HepG2 (cell line): ENCODE data around the gene SLC17A5. TPM values are rescaled to one million over a fixed set of nuclear protein-coding genes. Genes with fewer than 3 reads are reported as not detected.
A peak's percentile ranks its signal among the peaks of the same experiment; 100 is the strongest.

ENCODE experiments used
- ATF5 ChIP-seq: sonication (generic); formaldehyde crosslinking; IDR thresholded peaks from 2 replicates; pipeline ENCODE4 v1.4.0; 2020; ENCODE audit warnings: mild to moderate bottlenecking, low read depth, missing genetic modification reagents
- ATF7-NPFF ChIP-seq: sonication (generic); formaldehyde crosslinking; IDR thresholded peaks from 2 replicates; pipeline ENCODE4 v1.8.1; 2023; ENCODE audit warnings: mild to moderate bottlenecking, low read depth, missing genetic modification reagents, moderate library complexity
- BRCA1 ChIP-seq: sonication (generic); formaldehyde crosslinking; IDR thresholded peaks from 2 replicates; pipeline ENCODE4 v1.4.0; 2020; ENCODE audit warnings: missing genetic modification reagents
- CREM ChIP-seq, 2 experiments: sonication (generic) in 1 of 2; formaldehyde crosslinking in 1 of 2; IDR thresholded peaks; 2 replicates each; pipeline versions ENCODE4 v1.4.0 to v1.6.1; 2016 to 2020; ENCODE audit warnings: antibody characterized with exemption in 1 of 2, mild to moderate bottlenecking in 1 of 2, missing genetic modification reagents in 1 of 2
- GLI4 ChIP-seq: sonication (generic); formaldehyde crosslinking; IDR thresholded peaks from 2 replicates; pipeline ENCODE4 v1.5.1; 2020; ENCODE audit warnings: missing genetic modification reagents, mild to moderate bottlenecking, moderate library complexity, borderline replicate concordance
- GTF2F1 ChIP-seq: fragments of 150-350 bp; IDR thresholded peaks from 2 replicates; pipeline ENCODE4 v1.6.1; 2014; ENCODE audit warnings: low read length
- MED13 ChIP-seq: sonication (generic); formaldehyde crosslinking; IDR thresholded peaks from 2 replicates; pipeline ENCODE4 v1.5.0; 2020; ENCODE audit warnings: missing genetic modification reagents
- NPAS2 ChIP-seq: sonication (generic); formaldehyde crosslinking; IDR thresholded peaks from 2 replicates; pipeline ENCODE4 v1.8.0; 2022; ENCODE audit warnings: mild to moderate bottlenecking, missing genetic modification reagents, borderline replicate concordance
- PHB2 ChIP-seq: fragments of 450-650 bp; IDR thresholded peaks from 2 replicates; pipeline ENCODE4 v1.6.1; 2018; ENCODE audit not compliant: partially characterized antibody
- SIX1 ChIP-seq: sonication (generic); formaldehyde crosslinking; IDR thresholded peaks from 2 replicates; pipeline ENCODE4 v1.4.0; 2020; ENCODE audit warnings: missing genetic modification reagents, borderline replicate concordance
- SKI ChIP-seq: fragments of 450-650 bp; IDR thresholded peaks from one replicate; pipeline ENCODE4 v1.6.1; 2018; ENCODE audit warnings: mild to moderate bottlenecking; ENCODE audit not compliant: partially characterized antibody
- SRF ChIP-seq: IDR thresholded peaks from 2 replicates; pipeline ENCODE4 v1.6.1; 2011; ENCODE audit warnings: mild to moderate bottlenecking, low read depth, low read length, moderate library complexity
- TBX3 ChIP-seq: fragments of 450-650 bp; IDR thresholded peaks from 2 replicates; pipeline ENCODE4 v1.6.1; 2017; ENCODE audit warnings: antibody characterized with exemption, mild to moderate bottlenecking, inconsistent platforms, borderline replicate concordance
- ZFX ChIP-seq: sonication (generic); formaldehyde crosslinking; IDR thresholded peaks from 2 replicates; pipeline ENCODE4 v1.4.0; 2020; ENCODE audit warnings: mild to moderate bottlenecking, low read depth, missing genetic modification reagents, moderate library complexity
- ZNF136 ChIP-seq: sonication (generic); formaldehyde crosslinking; IDR thresholded peaks from 2 replicates; pipeline ENCODE4 v1.8.1; 2022; ENCODE audit warnings: low read depth, mild to moderate bottlenecking, moderate library complexity, missing genetic modification reagents
- ZNF180 ChIP-seq: sonication (generic); formaldehyde crosslinking; IDR thresholded peaks from 2 replicates; pipeline ENCODE4 v1.4.0; 2020; ENCODE audit warnings: low read depth, missing genetic modification reagents, borderline replicate concordance
- ZNF292 ChIP-seq: sonication (generic); formaldehyde crosslinking; IDR thresholded peaks from 2 replicates; pipeline ENCODE4 v1.8.1; 2022; ENCODE audit warnings: mild to moderate bottlenecking, low read depth, missing genetic modification reagents, borderline replicate concordance
- ZNF484 ChIP-seq: sonication (generic); formaldehyde crosslinking; IDR thresholded peaks from 2 replicates; pipeline ENCODE4 v1.5.1; 2020; ENCODE audit warnings: mild to moderate bottlenecking, low read depth, missing genetic modification reagents, borderline replicate concordance
- ZNF580 ChIP-seq: IDR thresholded peaks from 2 replicates; pipeline ENCODE4 v1.6.1; 2016; ENCODE audit warnings: low read depth, borderline replicate concordance
- ZNF703 ChIP-seq: sonication (generic); formaldehyde crosslinking; IDR thresholded peaks from 2 replicates; pipeline ENCODE4 v1.5.1; 2020; ENCODE audit warnings: missing genetic modification reagents, mild to moderate bottlenecking, moderate library complexity, borderline replicate concordance
- ZNF784 ChIP-seq: sonication (generic); formaldehyde crosslinking; IDR thresholded peaks from 2 replicates; pipeline ENCODE4 v1.5.1; 2020; ENCODE audit warnings: missing genetic modification reagents, mild to moderate bottlenecking, borderline replicate concordance
- ZSCAN12 ChIP-seq: sonication (generic); formaldehyde crosslinking; IDR thresholded peaks from 2 replicates; pipeline ENCODE4 v1.9.0; 2021; ENCODE audit warnings: mild to moderate bottlenecking, missing genetic modification reagents
- polyA plus RNA-seq, 8 experiments: library from polyadenylated mRNA; depleted of rRNA in 3 of 8; stranded (reverse) in 7 of 8; unstranded in 1 of 8; fragments of >200 nt; fragmentation: Illumina TruSeq in 4 of 8; extraction: Trizol in 4 of 8; gene quantifications; 2 replicates each; pipeline versions ENCODE4 v1.2.1 to v1.2.3, GENCODE V29; 2011 to 2016; ENCODE audit warnings: low read depth in 4 of 8, missing spikeins in 1 of 8, mixed read lengths in 1 of 8; ENCODE audit not compliant: insufficient read depth in 1 of 8
- total RNA-seq, 5 experiments: library from RNA; depleted of rRNA; stranded (reverse); fragments of >200 nt; fragmentation: Illumina TruSeq; extraction: Trizol; gene quantifications; 2 replicates each; pipeline ENCODE4 v1.2.3, GENCODE V29; 2016; ENCODE audit warnings: low read depth in 1 of 5
- TF ChIP-seq, protein P1 (sequence below): sonication (generic); formaldehyde crosslinking; IDR thresholded peaks from 2 replicates; pipeline ENCODE4 v1.4.0; 2020; ENCODE audit warnings: mild to moderate bottlenecking, missing genetic modification reagents
- TF ChIP-seq, protein P2 (sequence below): sonication (generic); formaldehyde crosslinking; IDR thresholded peaks from 2 replicates; pipeline ENCODE4 v1.4.0; 2020; ENCODE audit warnings: missing genetic modification reagents

The SLC17A5 gene
- total and polyA plus RNA-seq, 2 of the 13 experiments (the other 11 are each of a cell fraction or from before 2014, with no cell fraction given), result 18.3 to 20.5 TPM

GRCh38 chr6:73653571-73654424, at the start of gene SLC17A5 (continued):
- TF ChIP-seq SRF (no peak; the same call in 1 of the 2 replicates), BRCA1 (CRISPR knock-in tag) (no peak), GLI4 (CRISPR knock-in tag) (peak; percentile 89; the same call in 1 of the 2 replicates), ZNF180 (no peak), CREM (IDR thresholded peaks at IDR 0.05) (peak; percentile 46; the same call in 1 of the 2 replicates), CREM (CRISPR knock-in tag; IDR thresholded peaks at IDR 0.05) (no peak), ZNF136 (CRISPR knock-in tag) (peak; percentile 72; the same call in 1 of the 2 replicates), ZNF580 (CRISPR knock-in tag) (no peak), PHB2 (no peak), ATF7-NPFF (0 out of 2 replicates have a peak, but pooled peaks have one; percentile 46), ZSCAN12 (no peak), ZNF292 (CRISPR knock-in tag) (0 out of 2 replicates have a peak, but pooled peaks have one; percentile 21), SIX1 (CRISPR knock-in tag) (no peak), ZNF784 (peak; percentile 94; the same call in 1 of the 2 replicates), ZFX (CRISPR knock-in tag) (peak; percentile 75), ZNF484 (CRISPR knock-in tag) (no peak), NPAS2 (CRISPR knock-in tag) (no peak), GTF2F1 (no peak), ZNF703 (0 out of 2 replicates have a peak, but pooled peaks have one; percentile 9), TBX3 (no peak), MED13 (CRISPR knock-in tag) (peak; percentile 63; the same call in 1 of the 2 replicates), SKI (peak; percentile 53), ATF5 (CRISPR knock-in tag) (peak; percentile 51; the same call in 1 of the 2 replicates)
- TF ChIP-seq, protein P1, sequence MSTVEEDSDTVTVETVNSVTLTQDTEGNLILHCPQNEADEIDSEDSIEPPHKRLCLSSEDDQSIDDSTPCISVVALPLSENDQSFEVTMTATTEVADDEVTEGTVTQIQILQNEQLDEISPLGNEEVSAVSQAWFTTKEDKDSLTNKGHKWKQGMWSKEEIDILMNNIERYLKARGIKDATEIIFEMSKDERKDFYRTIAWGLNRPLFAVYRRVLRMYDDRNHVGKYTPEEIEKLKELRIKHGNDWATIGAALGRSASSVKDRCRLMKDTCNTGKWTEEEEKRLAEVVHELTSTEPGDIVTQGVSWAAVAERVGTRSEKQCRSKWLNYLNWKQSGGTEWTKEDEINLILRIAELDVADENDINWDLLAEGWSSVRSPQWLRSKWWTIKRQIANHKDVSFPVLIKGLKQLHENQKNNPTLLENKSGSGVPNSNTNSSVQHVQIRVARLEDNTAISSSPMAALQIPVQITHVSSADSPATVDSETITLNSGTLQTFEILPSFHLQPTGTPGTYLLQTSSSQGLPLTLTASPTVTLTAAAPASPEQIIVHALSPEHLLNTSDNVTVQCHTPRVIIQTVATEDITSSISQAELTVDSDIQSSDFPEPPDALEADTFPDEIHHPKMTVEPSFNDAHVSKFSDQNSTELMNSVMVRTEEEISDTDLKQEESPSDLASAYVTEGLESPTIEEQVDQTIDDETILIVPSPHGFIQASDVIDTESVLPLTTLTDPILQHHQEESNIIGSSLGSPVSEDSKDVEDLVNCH (CRISPR knock-in tag), result no peak
- TF ChIP-seq, protein P2, sequence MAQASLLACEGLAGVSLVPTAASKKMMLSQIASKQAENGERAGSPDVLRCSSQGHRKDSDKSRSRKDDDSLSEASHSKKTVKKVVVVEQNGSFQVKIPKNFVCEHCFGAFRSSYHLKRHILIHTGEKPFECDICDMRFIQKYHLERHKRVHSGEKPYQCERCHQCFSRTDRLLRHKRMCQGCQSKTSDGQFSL (CRISPR knock-in tag), result peak; percentile 47; the same call in 1 of the 2 replicates
